Cardiac muscle cell (in vitro differentiated cells and primary cell): Measurements from ENCODE around the gene TDP1. TPM values are rescaled to one million over a fixed set of nuclear protein-coding genes. Genes with fewer than 3 reads are reported as not detected.

ENCODE experiments used
- DNase-seq, 2 donors: peaks; one replicate each; pipeline versions ENCODE4 v3.0.0 to v3.0.0-alpha.2; 2010 to 2017; ENCODE audit warnings: low read depth in 1 of 2, low spot score in 1 of 2
- H3K27ac ChIP-seq: fragments of 200-600 bp; sonication (generic); 2 replicates; pipeline ENCODE4 v1.5.1; 2016
- H3K27me3 ChIP-seq: fragments of 200-600 bp; sonication (generic); 2 replicates; pipeline ENCODE4 v1.6.0; 2016; ENCODE audit warnings: control low read depth
- H3K36me3 ChIP-seq: fragments of 200-600 bp; sonication (generic); 2 replicates; pipeline ENCODE4 v1.5.1; 2016; ENCODE audit warnings: control low read depth
- H3K4me1 ChIP-seq: fragments of 200-600 bp; sonication (generic); 2 replicates; pipeline ENCODE4 v1.8.1; 2017; ENCODE audit warnings: low read depth, mild to moderate bottlenecking, mixed run types
- H3K4me3 ChIP-seq: fragments of 200-600 bp; sonication (generic); 2 replicates; pipeline ENCODE4 v1.5.1; 2016; ENCODE audit warnings: mild to moderate bottlenecking
- H3K9me3 ChIP-seq: fragments of 200-600 bp; sonication (generic); 2 replicates; pipeline ENCODE4 v1.5.1; 2017; ENCODE audit warnings: low read depth, mild to moderate bottlenecking, control low read depth
- polyA plus RNA-seq: library from polyadenylated mRNA; unstranded; fragments of >200 nt; fragmentation: Nextera tagmentation; extraction: Ambion mirVana; gene quantifications from 2 replicates; pipeline ENCODE4 v1.2.1, GENCODE V29; 2016
- total RNA-seq: library from RNA; depleted of rRNA; stranded (reverse); fragments of >200 nt; gene quantifications from 2 replicates; pipeline ENCODE4 v1.2.3, GENCODE V29; 2016
- TF ChIP-seq, protein P1 (sequence below): IDR thresholded peaks from 2 replicates; pipeline ENCODE4 v1.5.1; 2012; ENCODE audit warnings: low read depth, mild to moderate bottlenecking, low read length

TDP1 gene
- total and polyA plus RNA-seq, 2 experiments from 2014 or later = 26.6 to 35.0 TPM

DNA sequence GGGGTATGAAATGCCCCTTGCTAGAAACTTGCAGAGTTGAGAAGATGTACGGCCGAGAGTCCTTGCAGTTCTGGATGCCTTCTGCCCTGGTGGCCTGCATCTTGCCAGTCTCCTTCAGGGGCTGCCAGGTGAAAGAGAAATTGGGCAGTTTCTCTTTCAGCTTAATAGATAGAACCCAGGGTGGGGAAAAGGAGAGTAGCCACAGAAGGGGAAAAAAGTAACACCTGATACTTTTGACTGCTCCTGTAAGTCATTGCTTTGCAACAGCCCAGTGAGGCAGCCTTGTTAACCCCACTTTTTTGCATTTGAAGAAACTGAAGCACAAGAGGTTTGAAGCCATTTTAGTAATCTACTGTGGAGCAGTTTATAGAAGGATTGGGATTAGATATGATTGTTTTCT lies 27.6 kb downstream of the TDP1 start:
- no peak for DNase-seq
- no peaks in the 10 kb centered on the region for H3K9me3 ChIP-seq
- no peak overlapping the region for H3K4me3 ChIP-seq
- no peak overlapping the region for H3K27ac ChIP-seq
- TF ChIP-seq, protein P1, sequence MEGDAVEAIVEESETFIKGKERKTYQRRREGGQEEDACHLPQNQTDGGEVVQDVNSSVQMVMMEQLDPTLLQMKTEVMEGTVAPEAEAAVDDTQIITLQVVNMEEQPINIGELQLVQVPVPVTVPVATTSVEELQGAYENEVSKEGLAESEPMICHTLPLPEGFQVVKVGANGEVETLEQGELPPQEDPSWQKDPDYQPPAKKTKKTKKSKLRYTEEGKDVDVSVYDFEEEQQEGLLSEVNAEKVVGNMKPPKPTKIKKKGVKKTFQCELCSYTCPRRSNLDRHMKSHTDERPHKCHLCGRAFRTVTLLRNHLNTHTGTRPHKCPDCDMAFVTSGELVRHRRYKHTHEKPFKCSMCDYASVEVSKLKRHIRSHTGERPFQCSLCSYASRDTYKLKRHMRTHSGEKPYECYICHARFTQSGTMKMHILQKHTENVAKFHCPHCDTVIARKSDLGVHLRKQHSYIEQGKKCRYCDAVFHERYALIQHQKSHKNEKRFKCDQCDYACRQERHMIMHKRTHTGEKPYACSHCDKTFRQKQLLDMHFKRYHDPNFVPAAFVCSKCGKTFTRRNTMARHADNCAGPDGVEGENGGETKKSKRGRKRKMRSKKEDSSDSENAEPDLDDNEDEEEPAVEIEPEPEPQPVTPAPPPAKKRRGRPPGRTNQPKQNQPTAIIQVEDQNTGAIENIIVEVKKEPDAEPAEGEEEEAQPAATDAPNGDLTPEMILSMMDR = no peak
- H3K27me3 ChIP-seq = no peaks in the 10 kb centered on the region
- no peaks in the 10 kb centered on the region for H3K4me1 ChIP-seq
- peaks cover 49% of the 10 kb centered on the region for H3K36me3 ChIP-seq

DNA sequence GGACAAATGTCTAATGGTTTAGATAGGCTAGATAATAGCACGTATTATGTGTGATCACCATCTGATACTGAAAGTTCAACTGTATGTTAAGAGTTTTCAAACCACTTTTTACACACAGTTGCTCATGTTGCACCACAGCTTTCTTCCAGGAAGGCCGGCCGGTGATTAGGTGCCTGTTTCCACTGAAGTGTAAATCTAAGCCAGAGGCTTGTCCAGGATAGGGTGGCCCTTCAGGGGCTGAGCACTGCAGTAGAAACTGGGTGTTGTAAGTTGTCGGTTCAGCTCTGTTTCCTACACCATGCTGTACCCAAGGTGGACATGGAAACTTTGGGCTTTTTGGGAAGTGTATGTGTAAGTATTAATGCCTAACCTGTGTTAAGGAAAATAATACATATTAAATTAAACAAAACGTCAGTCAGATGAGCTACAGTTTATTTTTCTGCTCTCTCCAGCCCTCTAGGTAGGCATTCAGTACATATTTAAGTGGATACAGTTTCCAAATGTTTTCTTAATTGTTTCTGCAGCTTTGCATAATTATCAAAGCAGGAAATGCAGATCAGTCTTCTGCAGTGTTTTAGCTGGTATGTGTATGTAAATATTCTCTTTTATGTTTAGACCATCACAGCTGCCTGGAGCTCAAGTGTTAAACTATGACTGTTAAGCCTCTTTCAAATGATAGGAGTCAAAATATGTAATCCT lies 30.9 kb downstream of the TDP1 start:
- no peak overlapping the region for H3K27ac ChIP-seq
- DNase-seq = no peak
- H3K4me1 ChIP-seq = no peaks in the 10 kb centered on the region
- no peak overlapping the region for H3K4me3 ChIP-seq
- H3K9me3 ChIP-seq = no peaks in the 10 kb centered on the region
- H3K27me3 ChIP-seq = no peaks in the 10 kb centered on the region
- TF ChIP-seq, protein P1 = no peak
- peaks cover 31% of the 10 kb centered on the region for H3K36me3 ChIP-seq

DNA sequence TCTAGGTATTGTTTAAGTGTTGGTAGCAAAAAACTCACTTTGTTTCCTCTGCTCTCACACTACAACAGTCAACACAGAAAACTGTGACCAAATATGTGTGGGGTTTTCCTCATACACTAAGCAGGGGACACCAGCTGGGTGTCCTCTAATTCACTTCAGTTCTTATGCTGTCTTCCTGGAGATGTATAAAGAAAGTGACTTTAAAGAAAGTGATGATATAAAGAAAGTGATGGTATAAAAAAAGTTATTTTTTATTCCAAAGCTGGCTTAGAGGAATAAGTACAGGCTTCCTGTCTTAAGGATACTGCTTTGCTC lies 31.4 kb downstream of the TDP1 start:
- no peak overlapping the region for H3K4me3 ChIP-seq
- no peaks in the 10 kb centered on the region for H3K27me3 ChIP-seq
- peaks cover 30% of the 10 kb centered on the region for H3K36me3 ChIP-seq
- no peak overlapping the region for H3K27ac ChIP-seq
- H3K9me3 ChIP-seq = no peaks in the 10 kb centered on the region
- TF ChIP-seq, protein P1 = no peak
- H3K4me1 ChIP-seq = no peaks in the 10 kb centered on the region
- no peak for DNase-seq

DNA sequence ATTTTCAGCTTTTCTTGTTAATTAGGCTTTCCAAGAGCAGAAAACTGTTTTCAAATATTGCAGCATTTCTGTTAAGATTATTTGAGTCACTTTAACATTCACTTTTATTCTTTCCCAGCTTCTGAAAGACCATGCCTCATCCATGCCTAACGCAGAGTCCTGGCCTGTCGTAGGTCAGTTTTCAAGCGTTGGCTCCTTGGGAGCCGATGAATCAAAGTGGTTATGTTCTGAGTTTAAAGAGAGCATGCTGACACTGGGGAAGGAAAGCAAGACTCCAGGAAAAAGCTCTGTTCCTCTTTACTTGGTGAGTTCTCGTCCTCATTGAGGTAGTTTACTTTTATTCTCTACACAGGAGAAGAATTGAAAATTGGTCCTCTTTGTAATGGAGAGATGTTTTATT lies 33.1 kb downstream of the TDP1 start:
- H3K36me3 ChIP-seq = peaks cover 46% of the 10 kb centered on the region
- no peaks in the 10 kb centered on the region for H3K9me3 ChIP-seq
- H3K4me1 ChIP-seq = no peaks in the 10 kb centered on the region

DNA sequence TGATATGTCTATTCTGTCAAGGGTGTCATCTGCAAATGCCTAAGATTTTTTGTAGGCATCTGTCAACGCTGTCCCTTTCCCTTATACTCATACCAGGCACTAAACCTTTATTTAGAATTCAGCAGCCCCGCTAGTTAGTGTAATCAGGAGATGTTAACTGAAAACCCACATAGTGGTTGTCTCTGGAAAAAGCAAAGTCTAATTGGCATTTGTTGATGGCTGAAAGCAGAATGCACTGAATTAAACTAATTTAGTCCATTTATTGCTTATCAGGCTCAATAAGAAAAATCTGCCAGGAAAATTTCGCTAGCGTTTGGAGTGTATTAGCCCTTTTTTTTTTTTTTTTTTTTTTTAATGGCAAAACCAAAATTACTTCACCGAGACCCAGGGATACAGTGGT lies 34.5 kb downstream of the TDP1 start:
- Histone ChIP-seq H3K27ac (no peak overlapping the region), H3K9me3 (no peaks in the 10 kb centered on the region), H3K4me3 (no peak overlapping the region), H3K36me3 (peaks cover 53% of the 10 kb centered on the region), H3K4me1 (no peaks in the 10 kb centered on the region), H3K27me3 (no peaks in the 10 kb centered on the region)
- TF ChIP-seq, protein P1 = no peak
- DNase-seq = no peak

More for the DNA sequence above, 33.1 kb downstream of the TDP1 start:
- H3K4me3 ChIP-seq = no peak overlapping the region
- H3K27ac ChIP-seq = no peak overlapping the region
- TF ChIP-seq, protein P1 = no peak
- no peak for DNase-seq
- no peaks in the 10 kb centered on the region for H3K27me3 ChIP-seq
